IPS DF 19.7 (cell line): ENCODE results near the gene ICAM5.

Experiments
- DNase-seq: peaks from one replicate; pipeline ENCODE4 v3.0.0-alpha.2; 2013; ENCODE audit warnings: low read depth, low spot score

ICAM5 gene

DNA sequence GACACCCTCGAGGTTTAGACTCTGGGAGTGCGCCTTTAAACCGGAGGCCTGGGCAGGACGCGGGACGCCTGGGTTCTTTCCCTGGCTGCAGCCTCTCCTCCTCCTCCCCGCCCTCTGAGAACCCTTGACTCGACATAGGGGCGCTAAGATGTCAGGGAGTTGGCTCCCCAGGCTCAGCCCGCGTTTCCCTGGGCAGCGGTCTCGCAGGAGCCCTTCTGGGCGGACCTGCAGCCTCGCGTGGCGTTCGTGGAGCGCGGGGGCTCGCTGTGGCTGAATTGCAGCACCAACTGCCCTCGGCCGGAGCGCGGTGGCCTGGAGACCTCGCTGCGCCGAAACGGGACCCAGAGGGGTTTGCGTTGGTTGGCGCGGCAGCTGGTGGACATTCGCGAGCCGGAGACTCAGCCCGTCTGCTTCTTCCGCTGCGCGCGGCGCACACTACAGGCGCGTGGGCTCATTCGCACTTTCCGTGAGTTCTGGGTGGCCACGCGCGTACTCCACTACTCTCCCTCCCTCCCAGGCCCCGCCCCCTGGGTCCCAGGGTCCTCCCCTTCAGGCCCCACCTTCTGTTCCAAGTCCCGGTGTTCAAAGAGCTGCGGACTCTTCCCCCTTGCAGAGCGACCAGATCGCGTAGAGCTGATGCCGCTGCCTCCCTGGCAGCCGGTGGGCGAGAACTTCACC lies 1.3 kb downstream of the ICAM5 start:
- no peak for DNase-seq

DNA sequence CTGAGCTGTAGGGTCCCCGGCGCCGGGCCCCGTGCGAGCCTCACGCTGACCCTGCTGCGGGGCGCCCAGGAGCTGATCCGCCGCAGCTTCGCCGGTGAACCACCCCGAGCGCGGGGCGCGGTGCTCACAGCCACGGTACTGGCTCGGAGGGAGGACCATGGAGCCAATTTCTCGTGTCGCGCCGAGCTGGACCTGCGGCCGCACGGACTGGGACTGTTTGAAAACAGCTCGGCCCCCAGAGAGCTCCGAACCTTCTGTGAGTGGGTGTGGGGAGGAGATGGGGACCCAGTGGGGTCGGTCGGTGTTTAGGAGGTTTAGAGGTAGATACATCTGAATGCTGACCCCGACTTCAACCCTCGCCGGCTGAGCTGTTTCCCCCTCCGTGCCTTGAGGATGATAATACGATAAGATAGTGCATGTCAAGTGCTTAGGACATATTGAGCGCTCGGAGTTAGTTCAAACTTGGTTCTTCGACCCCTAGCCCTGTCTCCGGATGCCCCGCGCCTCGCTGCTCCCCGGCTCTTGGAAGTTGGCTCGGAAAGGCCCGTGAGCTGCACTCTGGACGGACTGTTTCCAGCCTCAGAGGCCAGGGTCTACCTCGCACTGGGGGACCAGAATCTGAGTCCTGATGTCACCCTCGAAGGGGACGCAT lies 1.9 kb downstream of the ICAM5 start:
- no peak for DNase-seq

DNA sequence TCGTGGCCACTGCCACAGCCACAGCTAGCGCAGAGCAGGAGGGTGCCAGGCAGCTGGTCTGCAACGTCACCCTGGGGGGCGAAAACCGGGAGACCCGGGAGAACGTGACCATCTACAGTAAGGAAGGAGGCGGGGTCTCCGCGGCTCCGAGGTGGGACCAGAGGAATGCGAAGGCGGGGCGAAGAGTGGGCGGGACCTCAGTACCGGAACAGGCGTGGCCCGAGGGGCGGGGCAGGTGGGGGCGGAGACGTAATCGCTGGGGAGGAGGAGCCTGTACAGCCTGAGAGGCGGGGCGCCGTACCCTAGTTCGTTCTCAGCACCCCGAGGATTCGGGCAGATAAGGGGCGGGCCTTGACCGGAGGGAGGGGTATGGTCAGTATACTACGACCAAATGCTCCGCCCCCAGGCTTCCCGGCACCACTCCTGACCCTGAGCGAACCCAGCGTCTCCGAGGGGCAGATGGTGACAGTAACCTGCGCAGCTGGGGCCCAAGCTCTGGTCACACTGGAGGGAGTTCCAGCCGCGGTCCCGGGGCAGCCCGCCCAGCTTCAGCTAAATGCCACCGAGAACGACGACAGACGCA lies 2.5 kb downstream of the ICAM5 start:
- DNase-seq = no peak

DNA sequence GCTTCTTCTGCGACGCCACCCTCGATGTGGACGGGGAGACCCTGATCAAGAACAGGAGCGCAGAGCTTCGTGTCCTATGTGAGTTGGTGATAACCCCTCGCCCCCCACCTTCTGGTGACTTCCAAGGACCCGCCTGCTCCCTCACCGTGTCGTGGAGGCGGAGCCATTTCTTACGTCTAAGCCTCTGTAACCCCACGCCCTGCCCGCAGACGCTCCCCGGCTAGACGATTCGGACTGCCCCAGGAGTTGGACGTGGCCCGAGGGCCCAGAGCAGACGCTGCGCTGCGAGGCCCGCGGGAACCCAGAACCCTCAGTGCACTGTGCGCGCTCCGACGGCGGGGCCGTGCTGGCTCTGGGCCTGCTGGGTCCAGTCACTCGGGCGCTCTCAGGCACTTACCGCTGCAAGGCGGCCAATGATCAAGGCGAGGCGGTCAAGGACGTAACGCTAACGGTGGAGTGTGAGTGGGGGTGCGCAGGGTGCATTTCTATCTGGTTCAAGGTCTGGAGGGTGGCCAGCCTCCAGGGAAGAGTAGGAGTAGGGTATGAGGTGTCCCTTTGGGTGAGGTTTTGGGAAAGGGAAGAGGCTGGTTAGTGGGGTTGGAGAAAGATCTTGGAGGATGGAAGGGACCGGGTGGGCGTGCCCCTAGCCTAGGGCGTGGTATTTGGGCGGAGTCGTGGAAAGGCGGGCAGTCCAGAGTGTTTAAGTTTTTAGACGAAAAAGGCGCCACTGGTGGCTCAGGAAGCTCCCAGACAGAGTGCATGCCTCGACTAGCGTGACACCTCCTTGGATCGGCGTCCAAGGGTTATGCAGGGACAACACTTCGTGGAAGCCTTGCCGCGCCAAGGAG lies 3.3 kb downstream of the ICAM5 start:
- DNase-seq = no peak

DNA sequence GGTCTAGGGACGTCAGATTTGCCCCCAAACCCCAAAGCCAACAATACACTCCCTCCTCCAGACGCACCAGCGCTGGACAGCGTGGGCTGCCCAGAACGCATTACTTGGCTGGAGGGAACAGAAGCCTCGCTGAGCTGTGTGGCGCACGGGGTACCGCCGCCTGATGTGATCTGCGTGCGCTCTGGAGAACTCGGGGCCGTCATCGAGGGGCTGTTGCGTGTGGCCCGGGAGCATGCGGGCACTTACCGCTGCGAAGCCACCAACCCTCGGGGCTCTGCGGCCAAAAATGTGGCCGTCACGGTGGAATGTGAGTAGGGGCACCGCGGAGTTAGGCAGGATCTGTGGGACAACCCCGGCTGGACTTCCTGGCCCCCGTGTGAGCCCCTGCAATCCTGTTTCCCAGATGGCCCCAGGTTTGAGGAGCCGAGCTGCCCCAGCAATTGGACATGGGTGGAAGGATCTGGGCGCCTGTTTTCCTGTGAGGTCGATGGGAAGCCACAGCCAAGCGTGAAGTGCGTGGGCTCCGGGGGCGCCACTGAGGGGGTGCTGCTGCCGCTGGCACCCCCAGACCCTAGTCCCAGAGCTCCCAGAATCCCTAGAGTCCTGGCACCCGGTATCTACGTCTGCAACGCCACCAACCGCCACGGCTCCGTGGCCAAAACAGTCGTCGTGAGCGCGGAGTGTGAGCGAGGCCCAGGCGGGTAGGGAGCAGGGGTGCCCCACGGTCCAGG lies 4.0 kb downstream of the ICAM5 start:
- DNase-seq = no peak

DNA sequence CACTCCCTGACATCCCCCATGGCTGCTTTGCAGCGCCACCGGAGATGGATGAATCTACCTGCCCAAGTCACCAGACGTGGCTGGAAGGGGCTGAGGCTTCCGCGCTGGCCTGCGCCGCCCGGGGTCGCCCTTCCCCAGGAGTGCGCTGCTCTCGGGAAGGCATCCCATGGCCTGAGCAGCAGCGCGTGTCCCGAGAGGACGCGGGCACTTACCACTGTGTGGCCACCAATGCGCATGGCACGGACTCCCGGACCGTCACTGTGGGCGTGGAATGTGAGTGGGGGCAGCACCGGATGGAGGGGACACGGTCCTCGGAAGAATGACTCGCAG lies 4.6 kb downstream of the ICAM5 start:
- no peak for DNase-seq

DNA sequence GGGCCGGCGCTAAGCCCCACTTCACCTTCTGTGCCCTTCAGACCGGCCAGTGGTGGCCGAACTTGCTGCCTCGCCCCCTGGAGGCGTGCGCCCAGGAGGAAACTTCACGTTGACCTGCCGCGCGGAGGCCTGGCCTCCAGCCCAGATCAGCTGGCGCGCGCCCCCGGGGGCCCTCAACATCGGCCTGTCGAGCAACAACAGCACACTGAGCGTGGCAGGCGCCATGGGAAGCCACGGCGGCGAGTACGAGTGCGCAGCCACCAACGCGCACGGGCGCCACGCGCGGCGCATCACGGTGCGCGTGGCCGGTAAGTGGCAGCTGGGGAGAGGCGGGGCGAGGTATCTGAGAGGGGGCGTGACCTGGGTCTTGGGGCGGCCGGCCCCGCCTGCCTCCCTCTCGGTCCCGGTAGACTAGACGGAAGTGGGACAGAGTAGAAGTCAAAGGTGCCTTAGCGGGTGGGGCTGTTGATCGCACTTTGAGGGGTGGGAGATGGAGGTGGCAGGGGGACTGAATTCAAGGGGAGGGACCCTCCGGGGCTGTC lies 5.6 kb downstream of the ICAM5 start:
- DNase-seq = no peak

DNA sequence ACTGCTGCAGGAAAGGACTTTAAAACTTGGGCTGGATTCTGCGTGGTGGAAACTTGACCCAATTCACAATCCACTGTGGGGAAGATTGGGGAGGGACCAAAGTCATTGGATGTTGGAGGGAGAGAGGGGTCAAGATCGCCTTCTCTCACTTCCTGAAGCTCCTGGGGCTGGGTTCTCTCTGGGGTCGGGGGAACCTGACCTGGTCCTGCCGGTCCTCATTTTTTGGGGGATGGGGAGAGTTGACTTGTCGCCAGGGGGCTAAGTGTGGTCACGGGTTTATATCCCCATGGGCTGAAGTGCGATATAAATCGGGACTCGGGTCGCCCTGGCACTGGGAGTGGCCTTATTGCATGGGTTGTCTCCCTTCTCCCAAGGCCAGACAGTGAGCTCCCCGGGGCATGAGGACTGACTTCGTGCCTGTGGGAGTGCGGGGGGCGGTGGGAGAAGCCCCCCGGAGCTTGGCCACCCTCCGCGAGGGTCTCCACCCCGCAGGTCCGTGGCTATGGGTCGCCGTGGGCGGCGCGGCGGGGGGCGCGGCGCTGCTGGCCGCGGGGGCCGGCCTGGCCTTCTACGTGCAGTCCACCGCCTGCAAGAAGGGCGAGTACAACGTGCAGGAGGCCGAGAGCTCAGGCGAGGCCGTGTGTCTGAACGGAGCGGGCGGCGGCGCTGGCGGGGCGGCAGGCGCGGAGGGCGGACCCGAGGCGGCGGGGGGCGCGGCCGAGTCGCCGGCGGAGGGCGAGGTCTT lies 6.3 kb downstream of the ICAM5 start:
- DNase-seq = no peak

DNA sequence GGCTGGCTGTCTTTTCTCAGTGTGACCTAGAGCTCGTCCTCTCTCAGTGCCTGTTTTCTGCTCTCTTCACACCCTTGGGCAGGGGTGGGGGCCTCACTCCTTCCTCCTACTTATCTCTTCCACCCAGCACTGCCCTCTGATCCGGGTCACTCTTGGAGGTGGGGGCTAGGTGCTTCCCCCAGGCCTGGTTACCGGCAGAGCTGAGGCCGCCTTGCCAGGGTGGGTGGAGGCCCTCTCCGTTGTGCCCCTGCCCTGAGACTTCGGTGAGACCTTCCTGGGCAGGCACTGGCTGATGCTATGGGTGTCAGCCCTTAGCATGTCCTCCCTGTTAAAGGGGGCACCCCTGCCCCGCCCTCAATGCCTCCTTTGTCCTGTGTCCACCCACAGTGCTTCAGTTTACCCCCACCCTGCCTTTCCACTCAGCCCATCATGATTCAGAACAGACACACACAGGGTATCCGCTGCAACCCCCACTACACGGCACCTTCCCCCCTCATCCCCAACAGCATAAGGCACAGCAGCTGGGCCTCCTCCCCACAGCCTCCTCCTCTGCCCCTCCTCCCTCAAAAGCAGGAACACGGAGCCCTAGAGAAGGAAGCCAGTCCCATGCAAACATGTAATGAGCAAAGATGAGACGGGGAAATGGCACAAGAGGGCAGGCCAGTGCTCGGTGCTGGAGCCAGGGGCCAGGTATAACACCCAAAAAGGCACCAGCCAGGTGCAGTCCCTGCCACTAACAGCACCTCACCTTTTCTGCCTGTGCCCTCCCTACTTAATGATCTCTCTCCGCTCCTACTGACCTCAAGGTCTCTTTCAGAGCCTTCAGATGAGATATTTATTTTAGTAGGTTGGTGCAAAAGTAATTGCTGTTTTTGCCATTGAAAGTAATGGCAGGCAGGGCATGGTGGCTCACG lies 10.1 kb downstream of the ICAM5 start:
- no peak for DNase-seq

DNA sequence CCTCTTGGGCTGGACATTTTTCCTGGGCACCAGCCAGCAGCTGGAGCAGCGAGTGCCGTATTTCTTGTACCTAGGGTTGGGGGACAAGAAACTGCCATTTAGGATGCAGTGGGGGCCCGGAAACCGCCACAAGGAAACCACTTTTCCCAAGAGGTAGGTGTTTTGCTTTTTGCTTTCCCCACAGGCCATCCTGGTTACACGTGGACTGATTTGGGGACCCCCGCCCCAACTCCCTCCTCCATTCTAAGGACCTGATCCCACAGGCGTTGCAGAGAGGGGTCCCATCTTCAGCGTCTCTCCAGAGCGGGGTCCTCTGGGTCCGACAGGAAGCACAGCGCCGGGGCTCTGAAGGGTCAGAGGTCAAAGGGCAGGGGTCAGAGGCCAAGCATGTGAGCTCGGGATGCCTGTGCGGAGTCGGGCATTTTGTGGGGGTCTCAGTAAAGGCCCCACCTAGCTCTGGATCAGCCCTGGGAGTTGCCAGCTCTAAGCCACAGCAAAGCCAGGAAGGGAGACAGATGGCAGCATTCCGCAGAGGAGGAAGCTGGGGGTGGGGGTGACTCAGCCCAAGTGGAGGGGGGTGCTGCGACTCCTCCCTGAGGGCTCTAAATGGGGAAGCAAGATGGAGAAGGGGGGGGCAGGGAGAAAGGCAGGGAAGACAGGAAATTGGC lies 15.5 kb downstream of the ICAM5 start:
- DNase-seq = no peak

DNA sequence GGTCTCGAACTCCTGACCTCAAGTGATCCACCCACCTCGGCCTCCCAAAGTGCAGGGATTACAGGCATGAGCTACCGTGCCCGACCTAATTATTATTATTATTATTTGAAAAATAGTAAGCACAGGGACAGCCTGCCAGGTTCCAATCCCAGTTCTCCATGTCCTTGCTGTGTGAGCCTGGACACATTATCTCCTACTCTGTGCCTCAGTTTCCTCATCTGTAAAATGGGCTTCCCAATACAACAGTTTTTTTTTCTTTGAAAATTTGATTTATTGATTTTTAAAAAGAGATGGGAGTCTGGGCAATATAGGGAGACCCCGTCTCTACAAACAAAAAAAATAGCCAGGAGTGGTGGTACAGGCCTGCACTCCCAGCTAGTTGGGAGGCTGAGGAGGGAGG lies 16.6 kb downstream of the ICAM5 start:
- DNase-seq = no peak

DNA sequence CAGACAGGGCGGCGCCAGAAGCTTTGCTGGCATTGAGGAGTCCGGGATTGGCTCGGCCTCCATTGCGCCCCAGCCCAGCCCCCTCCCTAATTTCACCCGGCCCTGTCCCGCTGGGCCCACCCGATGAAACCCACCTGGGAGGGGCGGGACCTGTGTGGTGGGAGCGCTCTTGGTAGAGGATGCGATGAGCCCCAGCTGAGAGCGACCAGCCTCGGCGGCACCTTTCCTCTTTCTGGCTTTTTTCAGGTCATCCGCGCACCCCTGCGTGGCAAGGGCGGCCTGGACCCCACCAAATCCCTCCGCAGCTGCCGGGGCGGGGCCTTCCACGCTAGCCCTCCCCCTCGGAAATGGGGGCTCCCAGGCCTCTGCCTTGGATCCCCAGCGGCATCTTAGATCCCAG lies 19.7 kb downstream of the ICAM5 start, which contains the start of gene ZGLP1:
TSS of gene ZGLP1 (minus strand) at position 393 of the 400 bp plus-strand sequence.
- DNase-seq = no peak

DNA sequence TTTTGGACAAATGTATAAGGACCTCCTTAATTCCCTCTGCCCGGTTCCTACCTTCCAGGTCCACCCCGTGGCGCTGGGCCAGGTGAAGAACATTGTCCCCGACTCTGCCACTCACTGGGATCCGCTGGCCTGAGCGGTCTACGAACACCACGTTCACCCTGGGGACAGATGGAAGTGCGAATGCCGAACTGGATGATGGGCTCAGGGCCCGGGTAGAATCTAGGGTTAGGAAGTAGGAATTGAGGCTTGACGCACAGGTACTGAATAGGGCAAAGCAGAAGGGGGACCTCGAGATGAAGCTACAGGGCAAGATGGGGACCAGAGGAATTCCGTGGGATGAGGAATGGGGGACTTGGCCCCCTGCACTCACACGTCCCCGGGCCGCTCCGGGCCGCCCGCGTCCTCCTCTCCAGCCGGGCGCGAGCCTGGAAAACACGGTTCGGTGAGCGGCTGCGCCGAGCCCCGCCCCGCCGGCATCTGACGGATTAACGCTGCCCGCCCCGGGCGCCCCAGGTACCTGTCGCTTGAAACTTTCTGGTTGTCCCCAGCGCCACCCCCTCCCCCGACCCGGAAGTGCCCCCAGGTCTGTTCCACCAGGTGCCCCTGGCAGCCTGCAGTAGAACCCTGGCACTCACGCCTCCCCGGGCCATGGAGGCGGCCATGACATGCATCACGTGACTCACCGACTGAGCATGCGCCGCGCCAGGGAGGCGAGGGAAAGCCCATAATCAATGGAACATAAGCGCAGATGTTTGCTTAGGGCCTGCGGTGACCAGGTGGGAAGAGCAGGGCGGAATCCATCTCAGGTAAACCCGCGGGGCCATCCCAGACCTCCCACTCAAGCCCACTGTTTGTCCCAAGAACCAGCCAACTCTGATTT lies 25.8 kb downstream of the ICAM5 start, which contains the start of gene FDX2:
TSS of gene FDX2 (minus strand) at position 681 of the 880 bp plus-strand sequence. CDS start at position 662, 19 bp downstream.
- no peak for DNase-seq

DNA sequence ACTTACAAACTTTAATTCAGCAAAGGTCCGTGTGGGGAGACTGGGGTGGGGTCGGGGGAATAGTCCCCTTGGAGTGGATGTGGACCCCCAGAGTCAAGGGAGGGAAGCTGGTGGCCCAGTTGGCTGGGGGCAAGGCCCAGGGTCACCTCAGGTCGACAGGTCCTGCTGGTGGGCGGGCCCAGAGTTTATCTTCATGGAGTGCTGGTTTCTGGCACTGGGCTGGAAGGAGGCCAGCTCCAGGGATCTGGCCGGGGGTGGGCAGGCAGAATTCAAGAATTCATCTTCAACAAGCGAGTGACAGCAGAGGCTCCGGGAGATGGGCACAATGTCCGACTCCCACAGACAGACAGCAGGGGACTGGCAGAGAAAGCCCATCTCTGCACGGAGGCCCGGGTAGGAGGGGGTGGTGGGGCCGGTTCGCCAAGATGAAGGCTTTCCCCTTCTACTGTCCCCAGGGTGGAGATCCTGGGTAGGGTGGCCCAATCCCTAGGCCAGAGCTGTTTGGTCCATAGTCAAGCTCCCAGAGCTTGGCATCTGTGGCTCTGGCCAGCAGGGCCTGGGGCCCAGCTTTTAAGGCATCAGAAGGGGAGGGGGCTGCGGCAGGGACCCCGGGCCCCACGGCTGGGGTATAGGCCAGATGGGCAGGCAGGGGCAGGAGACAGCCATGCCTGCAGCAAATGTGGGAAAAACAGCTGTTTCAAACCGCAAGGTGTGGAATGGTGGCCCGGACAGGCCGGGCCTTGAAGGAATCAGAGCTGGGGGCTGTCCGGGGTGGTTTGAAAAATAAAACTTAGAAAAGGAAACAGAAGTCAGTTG lies 26.7 kb downstream of the ICAM5 start:
- DNase-seq = no peak

DNA sequence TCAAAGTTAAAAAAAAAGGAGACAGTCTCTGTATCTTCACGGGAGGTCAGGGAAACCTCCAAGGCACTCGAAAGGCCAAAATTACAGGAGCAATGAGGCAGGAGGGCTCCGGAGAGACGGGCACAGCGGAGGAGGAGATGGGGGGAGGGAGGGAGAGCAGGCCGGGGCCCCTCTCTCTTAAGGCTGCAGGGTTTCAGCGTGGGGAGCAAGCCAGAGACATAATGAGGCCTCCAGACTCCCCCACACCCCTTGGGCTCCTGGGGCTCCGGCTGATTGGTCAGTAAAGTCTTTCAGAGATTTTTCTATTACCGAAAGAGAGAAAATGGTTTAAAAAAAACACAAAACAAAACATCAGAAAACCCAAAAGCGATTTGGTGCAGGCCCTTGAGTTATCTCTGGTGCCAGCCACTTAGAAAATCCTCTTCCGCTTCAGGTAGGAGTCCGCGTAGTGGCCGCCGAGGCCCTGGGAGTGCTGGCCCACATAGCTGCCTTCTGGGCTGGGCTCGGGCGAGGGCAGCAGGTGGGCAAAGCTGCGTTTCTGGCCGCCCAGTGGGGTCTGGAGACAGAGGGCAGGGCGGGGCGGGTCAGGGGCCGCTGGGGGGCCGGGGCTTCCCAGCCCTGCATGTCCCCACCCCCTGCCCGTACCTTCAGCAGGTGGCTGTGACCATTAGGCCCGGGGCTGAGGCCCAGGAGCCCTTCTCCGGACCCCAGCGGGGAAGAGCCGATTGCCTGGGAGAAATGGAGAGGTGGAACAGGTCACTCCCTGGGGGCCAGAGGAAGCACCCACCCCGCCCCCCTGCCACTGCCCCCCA lies 27.5 kb downstream of the ICAM5 start:
- DNase-seq = no peak

DNA sequence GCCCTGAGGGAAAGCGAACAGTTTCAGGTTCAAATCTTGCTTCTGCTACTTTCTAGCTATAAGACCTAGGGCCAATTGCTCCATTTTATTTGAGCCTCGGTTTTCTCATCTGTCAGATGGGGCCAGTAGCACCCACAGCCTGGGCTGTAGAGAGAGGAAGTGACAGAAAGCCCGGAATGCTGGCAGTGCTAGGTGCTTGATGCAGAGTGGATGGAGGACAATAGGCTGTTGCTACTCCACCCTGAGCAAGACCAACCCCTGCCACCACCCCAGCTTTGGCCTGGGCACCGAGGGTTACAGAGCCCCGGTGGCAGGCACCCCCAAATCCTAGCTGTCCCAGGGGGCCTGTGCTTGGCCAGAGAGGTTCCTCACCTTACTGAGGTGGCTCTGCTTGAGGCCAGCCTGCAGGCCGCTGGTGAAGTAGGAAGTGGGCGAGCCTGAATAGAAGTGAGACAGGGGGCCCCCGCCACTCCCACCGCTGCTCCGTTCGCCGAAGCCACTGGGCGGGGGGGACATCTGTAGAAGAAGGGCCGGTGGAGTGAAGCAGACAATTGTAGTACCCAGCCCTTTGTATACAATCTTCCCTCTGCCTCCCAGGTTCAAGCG lies 28.2 kb downstream of the ICAM5 start:
- DNase-seq = no peak
